Left forelimb (tissue), 1 donor: Measurements from ENCODE around the gene SLC16A11.
"Not testable (repeated sequence)": the region's sequence is repeated elsewhere in the genome, so short reads cannot be mapped to it uniquely, and the experiment has no call there.

Experiments used
- DNase-seq: peaks from one replicate; pipeline ENCODE4 v3.0.0-alpha.2; 2018; ENCODE audit warnings: low spot score

The SLC16A11 gene

DNA sequence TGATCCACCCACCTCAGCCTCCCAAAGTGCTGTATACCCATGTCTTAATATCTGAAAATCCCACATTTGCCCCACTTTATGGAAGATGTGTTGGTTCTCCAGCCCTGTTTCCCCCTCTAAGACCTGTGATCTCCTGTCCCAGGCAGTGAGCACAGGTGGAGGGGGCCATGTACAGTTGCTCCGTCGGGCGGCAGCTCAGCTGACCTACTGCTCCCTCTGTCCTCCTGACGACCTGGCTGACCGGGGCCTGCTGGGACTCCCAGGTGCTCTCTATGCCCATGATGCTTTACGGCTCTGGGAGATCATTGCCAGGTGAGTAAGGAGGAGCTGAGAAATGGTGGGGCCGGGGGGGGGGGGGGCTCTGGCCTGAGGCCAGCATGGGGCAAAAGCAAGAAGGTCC is 38.2 kb downstream of the SLC16A11 start:
- DNase-seq = no peak

DNA sequence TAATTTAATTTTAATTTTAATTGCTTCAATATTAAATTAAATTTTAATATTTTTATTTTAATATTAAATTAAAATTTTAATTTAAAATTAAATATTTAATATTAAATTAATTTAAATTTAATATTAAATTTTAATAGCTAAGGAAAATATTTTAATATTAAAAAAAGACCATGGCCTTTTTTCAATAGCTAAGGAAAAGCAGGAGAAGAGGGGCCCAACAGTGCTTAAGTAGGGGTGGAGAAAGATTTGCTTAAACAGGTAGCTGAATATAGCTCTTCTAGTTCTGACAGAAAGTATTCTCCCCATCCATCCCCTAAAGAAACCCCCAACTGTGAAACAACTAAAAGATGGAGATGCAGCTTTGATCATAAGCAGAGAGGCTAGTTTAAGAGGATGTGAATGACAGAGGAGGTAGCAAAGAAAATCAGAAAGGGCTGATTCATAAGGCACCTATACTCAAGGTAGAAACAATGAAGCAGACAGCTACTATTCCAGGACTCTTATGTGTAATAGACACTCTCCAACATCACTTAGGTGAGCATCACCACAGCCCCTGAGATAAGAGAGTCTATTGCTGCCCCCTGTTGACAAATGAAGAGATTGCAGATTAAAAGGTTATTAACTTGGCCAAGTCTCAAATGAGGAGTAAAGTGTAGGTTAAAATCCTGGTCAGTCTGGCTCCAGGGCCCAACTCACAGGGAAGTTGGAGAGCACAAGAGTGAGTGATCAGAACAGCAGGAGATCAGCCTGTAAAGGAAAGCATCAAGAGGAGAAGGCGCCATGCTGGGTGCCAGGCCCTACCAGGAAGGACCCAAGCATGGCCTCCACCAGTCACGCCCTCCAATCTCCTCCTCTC is 39.3 kb downstream of the SLC16A11 start:
- no peak for DNase-seq

DNA sequence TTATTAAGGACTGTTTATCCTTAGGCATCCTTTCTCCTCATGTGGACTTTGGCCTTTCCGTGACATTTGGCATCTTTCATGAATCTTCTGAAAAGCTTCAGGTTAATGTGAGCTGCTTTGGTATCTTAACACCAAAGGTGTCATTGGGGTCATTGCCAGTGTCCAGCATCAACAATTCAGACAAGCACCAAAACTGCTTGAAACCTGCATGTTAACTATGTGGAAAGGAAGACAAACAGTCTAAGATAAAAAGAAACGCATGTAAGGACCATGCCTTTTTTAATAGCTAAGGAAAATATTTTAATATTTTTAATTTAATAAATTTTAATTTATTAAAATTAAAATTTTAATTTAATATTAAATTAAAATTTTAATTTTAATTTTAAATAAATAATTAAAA is 40.1 kb downstream of the SLC16A11 start:
- DNase-seq = no peak

DNA sequence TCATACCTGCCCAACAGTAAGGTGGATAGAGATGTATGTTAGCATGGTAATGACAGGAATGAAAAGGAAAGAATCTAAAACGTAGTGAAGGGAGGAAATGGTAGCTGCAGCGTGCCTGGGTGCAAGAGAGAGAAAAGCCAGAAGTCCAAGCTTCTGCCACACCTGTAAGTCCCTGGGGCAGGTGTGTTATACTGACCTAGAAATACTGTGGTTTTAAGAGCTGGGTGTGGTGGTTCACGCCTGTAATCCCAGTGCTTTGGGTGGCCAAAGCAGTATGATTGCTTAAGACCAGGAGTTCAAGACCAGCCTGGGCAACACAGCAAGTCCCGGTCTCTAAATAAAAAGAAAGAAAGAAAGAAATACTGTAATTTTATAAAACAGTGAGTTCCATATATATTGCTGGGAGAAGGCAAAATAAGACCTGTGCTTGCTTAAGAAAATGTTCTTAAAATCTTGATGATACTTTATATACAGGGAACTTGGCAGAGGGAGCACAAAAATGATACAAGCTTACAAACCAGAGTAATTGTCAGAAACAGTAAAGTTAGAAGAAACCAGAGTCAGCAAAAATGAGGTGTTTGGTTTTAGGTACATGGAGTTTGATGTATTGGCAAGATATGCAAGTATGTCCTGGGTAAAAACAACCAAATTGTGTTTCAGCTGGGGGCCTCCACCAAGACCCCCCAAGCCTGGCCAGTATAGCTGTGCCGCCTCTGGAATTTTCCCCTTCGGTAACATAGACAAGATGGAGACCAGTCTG is 41.4 kb downstream of the SLC16A11 start:
- DNase-seq = no peak

DNA sequence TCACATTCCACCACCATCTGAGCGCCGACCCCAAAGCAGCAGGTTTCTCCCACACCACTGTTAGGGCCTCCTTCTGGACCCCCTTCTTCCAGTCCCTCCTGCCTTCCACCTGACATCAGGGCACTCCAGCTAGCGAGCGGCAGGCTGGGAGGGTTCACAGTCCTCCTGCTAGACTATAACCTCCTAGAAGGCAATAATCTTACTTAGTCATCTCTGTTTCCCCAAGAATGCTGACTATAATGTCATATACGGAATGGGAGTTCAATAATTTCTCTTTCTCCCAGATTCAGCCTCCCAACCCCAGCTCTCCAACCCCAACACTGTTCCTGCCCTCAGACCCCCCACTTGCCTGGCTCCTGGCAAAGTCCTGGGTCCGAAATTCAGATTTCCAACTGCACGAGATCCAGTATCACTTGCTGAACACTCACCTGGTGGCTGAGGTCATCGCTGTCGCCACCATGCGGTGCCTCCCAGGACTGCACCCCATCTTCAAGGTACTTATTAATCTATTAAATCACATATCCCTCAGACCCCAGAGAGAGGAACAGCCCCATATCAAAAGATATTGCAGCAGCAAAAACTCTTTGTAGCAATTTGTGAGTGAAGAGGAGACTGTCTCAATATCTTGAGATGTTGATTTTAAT is 42.5 kb downstream of the SLC16A11 start:
- DNase-seq = no peak

DNA sequence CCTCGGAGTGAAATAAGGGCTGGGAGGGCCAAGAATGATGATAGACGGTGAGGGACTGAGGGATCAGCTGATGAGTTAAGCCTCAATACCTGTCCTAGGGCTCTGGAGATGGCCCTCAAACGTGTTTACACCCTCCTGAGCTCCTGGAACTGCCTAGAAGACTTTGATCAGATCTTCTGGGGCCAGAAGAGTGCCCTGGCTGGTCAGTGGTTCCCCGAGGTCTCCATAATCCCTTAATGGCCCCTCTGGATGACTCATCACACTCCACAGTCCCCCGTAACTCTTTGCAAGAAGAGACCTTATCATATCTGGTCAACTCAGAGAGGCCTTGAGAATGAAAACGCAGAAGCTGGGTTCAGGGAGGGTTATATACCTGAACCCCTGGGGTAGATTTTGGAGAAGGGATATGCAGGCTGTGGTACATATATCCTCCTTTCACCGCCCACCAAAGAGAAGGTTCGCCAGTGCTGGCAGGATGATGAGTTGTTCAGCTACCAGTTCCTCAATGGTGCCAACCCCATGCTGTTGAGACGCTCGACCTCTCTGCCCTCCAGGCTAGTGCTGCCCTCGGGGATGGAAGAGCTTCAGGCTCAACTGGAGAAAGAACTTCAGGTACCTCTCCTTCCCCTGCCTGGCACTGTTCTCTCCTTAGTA is 44.9 kb downstream of the SLC16A11 start:
- DNase-seq = no peak

DNA sequence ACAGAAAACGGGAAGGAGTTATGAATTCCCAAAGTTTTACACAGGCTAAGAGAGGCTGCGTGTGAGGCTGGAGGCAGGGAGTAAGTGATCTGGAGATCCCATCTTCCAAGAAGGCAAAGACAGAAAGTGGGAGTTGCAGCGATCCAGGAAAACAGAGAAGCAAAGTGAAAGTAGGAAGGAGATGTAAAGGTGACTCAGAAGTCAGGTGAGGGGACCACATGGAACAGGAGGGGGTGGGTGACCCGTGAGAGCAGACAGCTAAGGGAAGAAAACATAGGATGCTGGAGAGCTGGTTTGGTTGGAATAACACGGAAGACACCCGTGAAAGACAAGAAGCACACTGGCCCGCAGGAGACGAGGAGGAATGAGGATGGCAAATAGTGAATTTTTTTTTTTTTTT is 46.7 kb downstream of the SLC16A11 start:
- DNase-seq = no peak

DNA sequence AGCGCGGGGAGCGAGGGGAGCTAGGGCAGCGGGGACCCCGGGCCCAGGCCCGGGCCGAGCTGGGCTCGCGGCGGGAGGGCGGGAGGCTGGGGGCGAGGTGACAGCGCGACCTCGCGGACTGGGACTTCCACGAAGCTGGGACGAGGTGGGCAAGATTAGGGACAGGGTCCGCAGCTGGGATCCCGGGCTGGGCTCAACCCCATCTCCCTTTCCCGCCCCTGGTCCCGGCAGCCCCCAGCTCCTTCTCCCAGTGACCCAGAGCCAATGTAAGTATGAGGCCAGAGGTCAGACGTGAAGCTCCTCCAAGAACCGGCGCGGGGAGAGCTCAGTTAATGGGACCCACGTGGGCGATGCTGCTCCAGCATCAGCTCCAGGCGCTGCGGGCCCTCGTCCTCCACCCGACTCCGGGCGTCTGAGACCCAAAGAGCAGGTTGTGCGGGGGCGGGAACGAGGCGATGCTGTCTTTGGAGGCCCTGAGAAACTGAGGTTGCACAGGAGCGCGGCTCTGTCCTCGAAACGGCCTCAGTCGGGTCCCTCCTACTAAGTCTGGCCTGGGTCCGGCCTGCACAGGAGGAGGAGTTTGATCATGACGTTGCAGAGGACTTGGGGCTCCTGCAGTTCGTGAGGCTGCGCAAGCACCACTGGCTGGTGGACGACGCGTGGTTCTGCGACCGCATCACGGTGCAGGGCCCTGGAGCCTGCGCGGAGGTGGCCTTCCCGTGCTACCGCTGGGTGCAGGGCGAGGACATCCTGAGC is 47.5 kb downstream of the SLC16A11 start:
- DNase-seq = no peak

DNA sequence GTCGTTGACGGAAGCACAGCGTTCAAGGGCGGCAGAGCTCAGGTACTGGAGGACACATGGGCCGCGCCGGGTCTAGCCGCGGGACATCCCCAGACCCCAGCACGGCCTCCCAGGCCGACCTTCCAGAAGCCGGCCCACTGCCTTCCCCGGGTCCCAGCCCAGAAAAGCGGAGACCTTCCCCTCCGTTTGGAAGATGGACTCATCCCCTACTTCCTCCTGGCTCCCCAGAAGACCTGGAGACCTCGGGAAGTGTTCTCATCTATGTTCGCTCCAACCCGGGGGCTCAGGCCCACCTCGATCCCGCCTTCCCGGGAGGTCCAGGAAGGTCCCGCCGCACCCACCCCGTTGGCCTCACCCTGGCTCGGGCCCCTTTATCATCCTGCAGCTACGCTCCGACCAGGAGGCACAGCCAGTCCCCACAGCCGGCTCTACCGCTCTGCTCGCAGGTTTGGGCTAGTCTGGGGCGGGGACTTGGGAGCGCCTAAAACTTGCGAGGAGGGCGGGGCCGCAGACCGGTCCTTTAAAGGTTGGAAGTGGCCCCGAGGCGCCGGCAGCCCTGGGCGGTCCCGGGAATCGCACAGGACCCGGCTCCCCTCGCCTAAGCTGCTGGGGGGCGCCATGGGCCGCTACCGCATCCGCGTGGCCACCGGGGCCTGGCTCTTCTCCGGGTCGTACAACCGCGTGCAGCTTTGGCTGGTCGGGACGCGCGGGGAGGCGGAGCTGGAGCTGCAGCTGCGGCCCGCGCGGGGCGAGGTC is 48.2 kb downstream of the SLC16A11 start, which contains the start of gene ALOX12:
Gene ALOX12 (plus strand): TSS at position 550 of the 756 bp plus-strand sequence. CDS start 69 bp downstream, at position 619.
- DNase-seq = no peak

DNA sequence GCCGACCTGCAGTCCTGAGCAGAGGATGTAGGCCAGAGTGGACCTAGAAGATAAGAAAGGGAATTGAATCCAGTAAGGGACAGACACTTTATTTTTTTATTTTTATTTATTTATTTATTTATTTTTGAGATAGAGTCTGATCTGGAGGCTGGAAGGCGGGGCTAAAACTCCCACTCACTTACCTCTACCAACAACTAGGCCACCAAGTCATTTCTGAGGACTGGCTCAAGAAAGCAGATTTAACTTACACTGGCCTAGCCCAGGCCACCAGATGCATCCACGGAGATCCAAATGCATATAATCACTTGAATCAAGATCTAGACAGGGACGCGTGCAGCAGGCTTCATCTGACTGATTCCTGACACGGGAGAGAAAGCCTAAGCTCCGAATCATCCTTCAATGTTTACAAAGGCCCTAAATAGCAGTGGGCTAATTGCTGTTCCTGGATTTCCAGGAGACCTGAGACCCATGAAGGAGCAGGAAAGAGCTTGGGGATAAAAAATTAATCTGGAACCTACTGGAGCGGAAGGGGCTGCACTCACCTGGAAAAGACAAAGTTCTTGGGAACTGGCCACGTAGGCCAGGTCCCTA is 49.1 kb downstream of the SLC16A11 start:
- DNase-seq = no peak

DNA sequence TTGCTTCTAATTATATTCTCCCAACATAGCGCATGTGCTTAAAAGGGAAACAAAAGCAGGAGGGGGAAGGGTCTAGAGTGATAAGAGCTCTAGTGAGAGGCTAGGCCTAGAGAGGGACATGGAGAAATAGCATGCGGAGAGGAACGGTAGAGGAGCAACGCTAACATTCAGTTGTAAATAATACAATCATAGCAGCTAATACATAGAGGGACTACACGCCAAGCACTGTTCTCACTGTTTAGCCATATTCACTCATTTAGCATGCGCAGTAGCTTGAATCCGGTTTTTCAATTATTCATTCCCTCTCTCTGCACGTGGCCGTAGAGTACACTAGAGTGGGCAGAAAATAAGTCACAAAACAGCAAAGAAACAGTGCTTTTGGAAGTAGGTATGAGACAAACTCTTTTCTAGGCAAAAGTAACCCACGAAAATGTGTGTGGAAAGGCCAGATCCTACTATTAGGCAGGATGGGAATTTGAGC is 49.7 kb downstream of the SLC16A11 start:
- no peak for DNase-seq

DNA sequence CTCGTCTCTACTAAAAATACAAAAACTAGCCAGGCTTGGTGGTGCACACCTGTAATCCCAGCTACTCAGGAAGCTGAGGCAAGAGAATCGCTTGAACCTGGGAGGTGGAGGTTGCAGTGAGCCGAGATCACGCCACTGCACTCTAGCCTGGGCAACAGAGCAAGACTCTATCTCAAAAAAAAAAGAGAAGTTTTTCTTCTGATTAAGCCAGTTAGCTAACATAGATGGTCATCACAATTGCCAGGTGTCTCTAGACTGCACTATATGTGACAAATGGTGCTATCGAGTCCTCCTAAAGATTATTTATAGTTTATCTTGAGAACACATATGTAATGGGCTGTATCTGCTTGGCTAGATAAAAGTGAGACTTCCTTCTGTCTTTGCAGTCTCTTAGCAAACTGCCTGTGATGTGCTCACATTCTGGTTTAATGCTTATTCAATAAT is 50.3 kb downstream of the SLC16A11 start:
- not testable (repeated sequence) for DNase-seq
